ENCODE results near the gene GUCA2A.

Gene GUCA2A

GRCh38 chr1:42153624-42154023, 10.9 kb downstream of the GUCA2A start:
- DNase-seq (ENCODE audit: low spot score), result no peak

DNA sequence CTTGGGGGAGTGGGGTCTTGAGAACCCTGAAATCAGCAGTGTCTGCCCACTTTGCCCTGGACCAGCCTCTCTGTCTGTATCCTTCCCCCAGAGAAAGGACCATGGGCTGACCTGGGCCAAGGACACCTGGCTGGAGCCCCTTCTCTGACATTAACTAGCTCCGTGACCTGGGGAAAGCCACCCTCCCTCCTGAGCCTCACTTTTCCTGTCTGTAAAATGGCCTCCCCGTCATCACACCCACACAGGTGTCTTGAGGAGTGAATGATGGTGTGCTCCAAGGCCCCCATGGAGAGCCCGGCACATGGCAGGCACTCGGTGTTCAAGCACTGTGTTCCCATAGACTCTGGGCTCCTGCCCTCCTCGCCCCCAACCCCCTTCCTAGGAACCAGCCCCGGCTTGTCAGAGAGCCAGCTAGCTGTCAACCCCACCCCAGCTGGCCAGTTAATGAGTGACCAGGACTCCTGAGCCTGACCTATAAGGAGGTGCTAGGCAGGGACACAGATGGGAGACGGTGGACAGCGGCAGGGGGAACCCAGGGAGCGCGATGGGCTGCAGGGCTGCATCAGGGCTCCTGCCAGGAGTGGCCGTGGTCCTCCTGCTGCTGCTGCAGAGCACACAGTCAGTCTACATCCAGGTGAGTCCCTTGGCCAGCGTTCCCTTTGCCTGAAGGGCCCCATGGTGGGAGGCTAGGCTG, 11.5 kb downstream of the GUCA2A start, which contains the start of gene GUCA2B:
Gene GUCA2B (plus strand): TSS at position 504 of the 694 bp plus-strand sequence. CDS start 41 bp downstream, at position 545.
- DNase-seq (ENCODE audit: low spot score), result no peak

GRCh38 chr1:42152119-42152518, 12.4 kb downstream of the GUCA2A start:
- no peak for DNase-seq (ENCODE audit: low spot score)

- no peak for DNase-seq (ENCODE audit: low spot score)
Observed at GRCh38 chr1:42150651-42151050, 13.9 kb downstream of the GUCA2A start.

DNA sequence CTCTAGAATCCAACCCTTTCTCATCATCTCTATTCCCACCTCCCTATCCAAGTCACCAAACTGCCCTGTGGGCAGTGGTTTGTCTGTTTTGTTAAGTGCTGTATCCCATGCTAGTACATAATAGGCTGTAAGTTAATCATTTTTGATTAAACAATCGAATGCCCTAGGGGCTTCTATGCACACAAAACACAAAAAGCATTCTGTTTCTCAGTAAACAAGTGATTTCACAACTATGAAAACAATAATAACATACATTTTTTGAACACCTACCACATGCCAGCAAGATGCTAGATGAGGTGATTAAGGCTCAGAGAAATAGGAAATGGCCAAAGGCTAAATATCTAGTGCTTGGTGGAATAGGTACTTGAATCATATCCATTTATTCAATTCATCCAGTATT, 16.4 kb downstream of the GUCA2A start:
- no peak for DNase-seq (ENCODE audit: low spot score)

DNA sequence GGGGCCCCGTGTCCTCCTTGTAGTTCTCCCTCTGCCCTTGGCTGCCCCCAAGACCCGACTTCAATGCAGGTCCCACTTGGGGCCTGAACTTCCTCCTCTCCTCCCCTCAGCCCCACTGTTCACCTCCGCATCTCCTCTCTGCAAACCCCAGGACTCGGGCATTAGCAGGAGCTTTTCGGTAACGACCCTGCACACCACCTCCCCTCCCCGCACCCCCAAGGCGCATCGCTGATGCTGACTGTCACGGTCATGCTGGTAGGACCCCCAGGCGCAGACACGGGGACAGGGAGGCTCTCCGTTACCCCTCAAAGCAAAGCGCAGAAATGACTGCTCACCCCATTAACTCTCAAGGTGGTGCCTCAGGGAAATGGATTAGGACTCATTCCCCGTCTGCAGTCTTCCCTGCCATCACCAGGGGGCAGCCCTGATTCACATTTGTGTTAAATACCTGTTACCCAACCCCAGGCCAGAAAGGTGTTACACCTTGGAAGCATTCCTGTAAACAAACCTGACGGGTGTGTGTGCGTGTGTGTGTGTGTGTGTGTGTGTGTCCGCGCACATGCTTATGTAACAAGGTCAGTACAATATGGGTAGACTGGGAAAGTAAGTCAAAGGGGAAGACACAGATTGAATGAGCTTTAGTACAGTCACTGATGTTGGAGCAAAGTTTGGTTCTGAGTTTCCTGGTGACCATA, 17.8 kb downstream of the GUCA2A start:
- peak; percentile 49 for DNase-seq (ENCODE audit: low spot score)

GRCh38 chr1:42145764-42146625, 18.6 kb downstream of the GUCA2A start:
- no peak for DNase-seq (ENCODE audit: low spot score)

GRCh38 chr1:42145389-42145716, 19.2 kb downstream of the GUCA2A start:
- no peak for DNase-seq (ENCODE audit: low spot score)

- DNase-seq (ENCODE audit: low spot score), result no peak
Observed at GRCh38 chr1:42144711-42145388, 19.7 kb downstream of the GUCA2A start.

DNA sequence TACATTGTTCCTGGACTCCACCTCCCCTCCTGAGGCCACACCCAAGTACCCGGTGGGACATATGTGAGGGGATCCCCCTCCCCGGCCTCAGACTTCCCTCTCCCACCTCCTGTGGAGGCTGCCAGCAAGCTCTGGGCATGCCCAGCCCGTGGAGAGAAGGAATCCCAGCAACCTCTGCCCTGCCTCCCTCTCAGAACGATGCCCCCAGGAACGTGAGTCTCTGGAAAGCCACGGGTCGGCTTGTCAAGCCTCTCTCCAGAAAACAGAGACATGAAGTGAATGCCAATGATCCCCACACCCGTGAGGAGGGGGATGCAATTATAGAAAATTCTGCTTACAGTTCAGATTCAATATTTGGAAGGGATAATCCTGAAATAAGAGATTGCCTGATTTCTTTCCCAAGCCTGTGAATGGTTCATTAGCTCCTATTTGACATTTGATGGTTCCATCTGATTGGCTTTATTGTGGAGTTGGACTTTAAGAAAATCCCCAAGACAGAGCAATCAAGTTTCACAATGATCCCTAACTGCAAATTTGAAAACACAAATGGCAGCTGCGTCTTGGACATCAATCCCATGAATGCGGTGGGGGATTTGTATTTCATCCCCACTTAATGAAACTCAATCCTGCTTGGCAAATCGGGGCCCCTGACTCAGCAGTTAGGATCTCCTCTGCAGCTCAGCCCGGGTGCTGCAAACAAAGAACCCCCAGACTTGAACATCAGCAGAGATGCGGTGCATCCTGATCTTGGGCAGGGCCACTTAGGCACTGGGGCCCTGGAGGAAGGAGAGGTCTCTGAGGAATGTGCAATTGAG, 20.4 kb downstream of the GUCA2A start:
- DNase-seq (ENCODE audit: low spot score), result no peak

GRCh38 chr1:42142894-42143675, 21.5 kb downstream of the GUCA2A start:
- no peak for DNase-seq (ENCODE audit: low spot score)

DNA sequence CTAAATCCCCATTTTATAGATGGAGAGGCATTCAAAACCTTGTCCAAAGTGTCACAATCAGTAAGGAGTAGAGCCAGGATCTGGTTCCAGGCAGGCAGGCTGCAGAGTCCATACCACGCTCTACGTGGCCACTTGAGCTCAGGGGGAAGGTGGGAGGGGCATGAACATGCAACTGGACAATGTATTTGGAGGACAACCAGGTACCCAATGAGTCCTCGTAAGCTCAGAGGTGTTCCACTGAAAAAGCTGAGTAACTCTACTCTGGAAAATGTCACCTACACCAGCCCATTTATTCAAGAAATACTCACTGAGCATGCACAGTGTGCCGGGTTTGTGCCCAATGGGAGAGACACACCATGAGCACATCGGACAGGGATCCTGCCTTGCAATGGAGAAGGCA, 22.6 kb downstream of the GUCA2A start:
- no peak for DNase-seq (ENCODE audit: low spot score)

DNA sequence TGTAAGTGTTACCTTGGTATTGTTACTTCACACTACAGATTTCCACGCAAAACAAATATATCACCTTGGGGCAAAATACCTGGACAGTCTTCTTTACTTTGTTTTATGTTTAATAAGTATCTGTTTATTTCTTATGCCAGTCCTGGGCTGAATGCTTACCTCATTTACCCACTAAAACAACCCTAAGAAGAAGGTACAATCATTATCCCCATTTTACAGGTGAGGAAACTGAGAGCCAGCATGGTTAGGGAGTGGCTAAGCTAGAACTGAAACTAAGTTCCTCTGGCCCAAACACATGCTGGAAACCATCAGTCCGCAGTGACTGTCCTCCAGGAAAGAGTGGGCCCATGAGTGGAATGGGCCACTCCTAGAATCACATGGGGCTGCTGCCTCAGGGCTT, 24.4 kb downstream of the GUCA2A start:
- no peak for DNase-seq (ENCODE audit: low spot score)

GRCh38 chr1:42139444-42139843, 25.1 kb downstream of the GUCA2A start:
- no peak for DNase-seq (ENCODE audit: low spot score)

DNA sequence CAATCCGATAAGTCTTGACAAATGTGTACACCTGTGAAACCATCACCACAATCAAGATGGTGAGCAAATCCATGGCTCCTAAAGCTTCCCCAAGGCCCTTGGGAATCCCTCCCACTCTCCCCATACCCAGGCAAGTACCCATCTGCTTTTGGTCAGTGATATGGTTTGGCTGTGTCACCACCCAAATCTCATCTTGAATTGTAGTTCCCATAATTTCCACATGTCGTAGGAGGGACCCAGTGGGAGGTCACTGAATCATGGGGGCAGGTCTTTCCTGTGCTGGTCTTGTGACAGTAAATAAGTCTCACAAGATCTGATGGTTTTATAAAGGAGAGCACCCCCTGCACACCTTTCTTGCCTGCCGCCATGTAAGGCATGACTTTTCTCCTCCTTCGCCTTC, 26.0 kb downstream of the GUCA2A start:
- no peak for DNase-seq (ENCODE audit: low spot score)

GRCh38 chr1:42137766-42138165, 26.8 kb downstream of the GUCA2A start:
- DNase-seq (ENCODE audit: low spot score), result no peak

DNA sequence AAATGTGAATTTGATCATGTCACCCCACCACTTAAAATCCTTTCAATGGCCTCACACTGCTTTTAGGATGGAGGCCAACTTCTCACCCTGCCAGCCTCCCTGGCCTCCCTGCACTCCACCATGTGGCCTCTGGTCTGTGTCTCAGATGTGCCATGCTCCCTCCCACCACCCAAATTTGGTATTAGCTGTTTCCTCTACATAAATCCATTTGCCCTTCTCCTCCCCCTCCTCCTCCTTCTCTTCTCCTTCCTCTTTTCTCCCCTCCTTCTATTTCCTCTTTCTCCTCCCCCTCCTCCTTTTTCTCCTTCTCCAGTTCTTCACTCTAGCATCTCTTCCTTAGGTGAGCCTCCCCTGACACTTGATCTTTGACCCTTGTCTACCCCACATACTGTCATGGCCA, 28.1 kb downstream of the GUCA2A start:
- no peak for DNase-seq (ENCODE audit: low spot score)

DNA sequence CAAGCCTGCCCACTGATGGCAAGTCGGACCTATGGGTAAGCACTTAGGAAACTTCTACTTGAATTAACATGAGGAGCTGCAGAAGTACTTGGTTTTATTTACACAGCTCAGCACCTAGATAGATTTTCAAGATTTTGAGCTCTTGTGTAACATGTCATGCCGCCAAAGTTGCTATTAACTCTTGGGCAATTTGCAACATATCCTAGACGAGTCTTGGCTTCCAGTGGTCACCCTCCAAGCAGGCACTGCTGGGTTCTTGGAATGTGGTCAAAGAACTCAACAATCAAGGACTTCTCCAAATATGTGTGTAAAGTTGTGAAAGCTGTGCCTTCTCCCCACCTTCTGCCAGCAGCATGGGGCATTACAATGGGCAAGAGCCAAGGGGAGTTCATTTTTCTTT, 29.1 kb downstream of the GUCA2A start:
- DNase-seq (ENCODE audit: low spot score), result no peak

DNA sequence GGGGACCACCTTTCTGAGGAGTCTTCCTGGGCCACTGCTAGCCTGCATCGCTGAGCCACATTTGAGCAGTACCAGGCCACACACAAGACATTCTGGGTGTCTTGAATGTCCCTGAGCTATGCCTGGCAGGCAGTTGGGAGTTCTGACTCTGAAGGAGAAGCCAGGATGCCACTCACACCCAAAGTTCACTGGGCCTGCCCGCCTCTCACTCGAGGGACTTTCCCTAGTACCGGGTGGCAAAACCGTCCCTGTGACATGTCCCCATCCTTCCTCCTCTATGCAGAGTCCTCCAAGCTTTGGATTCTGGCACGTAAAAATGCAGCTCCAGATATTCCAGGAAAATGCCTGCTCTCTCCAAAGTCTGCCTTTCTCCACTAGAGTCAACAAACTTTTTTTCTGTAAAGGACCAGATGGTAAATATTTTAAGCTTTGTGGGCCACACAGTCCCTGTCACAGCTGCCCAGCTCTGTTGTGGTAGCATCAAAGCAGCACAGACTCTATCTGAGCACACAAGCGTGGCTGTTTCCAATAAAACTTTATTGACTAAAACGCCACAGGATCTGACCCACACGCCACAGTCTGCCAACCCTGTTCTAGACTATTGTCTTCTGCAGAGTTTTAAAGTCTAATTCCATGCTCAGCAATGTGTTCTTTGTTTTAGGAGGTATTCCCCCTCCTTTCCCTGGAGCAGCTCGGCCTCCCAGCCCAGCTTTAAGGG, 30.6 kb downstream of the GUCA2A start:
- no peak for DNase-seq (ENCODE audit: low spot score)

DNA sequence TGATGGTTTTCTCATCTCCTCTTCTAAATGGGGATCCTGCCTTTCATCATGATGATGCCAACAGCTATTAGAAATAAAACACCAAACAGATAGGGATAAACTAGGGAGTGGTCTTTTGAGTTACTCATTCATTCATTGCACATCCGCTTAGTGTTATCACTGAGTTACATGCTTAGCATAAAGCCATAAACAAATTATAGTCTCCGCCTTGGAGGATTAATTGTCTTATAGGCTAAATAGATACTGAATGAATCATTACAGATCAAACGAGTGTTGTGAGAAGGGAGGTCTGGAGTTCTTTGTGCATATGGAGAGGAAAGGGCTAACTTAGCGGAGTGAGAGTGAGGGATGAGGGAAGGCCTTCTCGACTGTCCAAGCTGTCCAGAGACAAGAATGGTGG, 31.2 kb downstream of the GUCA2A start:
- no peak for DNase-seq (ENCODE audit: low spot score)

Data from hematopoietic multipotent progenitor cell treated with erythropoietin and hydrocortisone succinate and interleukin-3 and kit ligand, for 15 days (in vitro differentiated cells).